K562 (cell line): Measurements from ENCODE around the gene RBMX2. TPM values are rescaled to one million over a fixed set of nuclear protein-coding genes. Genes with fewer than 3 reads are reported as not detected.
"Not testable (repeated sequence)": the region's sequence is repeated elsewhere in the genome, so short reads cannot be mapped to it uniquely, and the experiment has no call there.

Experiments
- ATAC-seq: fragments of 200-7000 bp; cut with Tn5 transposase; 3 replicates; pipeline ENCODE4 v1.9.1; 2020; ENCODE audit warnings: moderate library complexity
- BruUV-seq: library from RNA; stranded (reverse); fragments of 400-500 nt; replicated peaks from 2 replicates; lab custom pipeline; 2021; lab: Mats Ljungman, UMichigan
- CTCF ChIA-PET: fragments of 300-600 bp; formaldehyde crosslinking; extraction: SDS; loops from one replicate; lab custom pipeline; 2021; ENCODE audit warnings: low intra/inter-chr PET ratio; lab: Yijun Ruan, JAX
- POLR2A ChIA-PET: fragments of 300-600, 350-650 bp; sonication (Branson Sonifier 250); formaldehyde crosslinking; extraction: SDS; loops from one replicate; lab custom pipeline; 2021; ENCODE audit warnings: antibody characterized with exemption, inconsistent platforms; lab: Yijun Ruan, JAX
- DNase-seq, 4 experiments: peaks; one replicate each; pipeline versions ENCODE4 v3.0.0 to v3.0.0-alpha.2; 2011 to 2018; ENCODE audit warnings: low spot score in 3 of 4, mixed read lengths in 3 of 4; ENCODE audit errors: extremely low read depth in 1 of 4
- FAIRE-seq: peaks from 2 replicates; lab custom pipeline; 2011; peaks lifted over from hg19 to GRCh38; lab: Jason Lieb, UNC
- H2AFZ ChIP-seq: 2 replicates; pipeline ENCODE4 v1.6.0; 2011; ENCODE audit warnings: low read depth, low read length, control low read depth, inconsistent platforms
- H3K27ac ChIP-seq: fragments of 200-600 bp; 3 replicates; pipeline ENCODE4 v1.8.0; 2011; ENCODE audit warnings: low read depth, mild to moderate bottlenecking, control low read depth, inconsistent platforms, low read length, moderate library complexity, mixed read lengths; ENCODE audit errors: extremely low read depth
- H3K27me3 ChIP-seq, 2 experiments: fragments of 300-600 bp in 1 of 2; 2 replicates in 1 of 2; 3 replicates in 1 of 2; pipeline versions ENCODE4 v1.6.0 to v1.8.0; 2011; ENCODE audit warnings: inconsistent platforms in 2 of 2, low read length in 2 of 2, mild to moderate bottlenecking in 1 of 2, mixed read lengths in 1 of 2, moderate library complexity in 1 of 2; ENCODE audit not compliant: control insufficient read depth in 2 of 2, insufficient read depth in 2 of 2
- H3K36me3 ChIP-seq: fragments of 300-600 bp; 3 replicates; pipeline ENCODE4 v1.8.0; 2011; ENCODE audit warnings: mild to moderate bottlenecking, low read length, inconsistent platforms; ENCODE audit not compliant: control insufficient read depth, insufficient read depth
- H3K4me1 ChIP-seq, 2 experiments: fragments of 200-600 bp in 1 of 2; replicated peaks in 1 of 2; 2 replicates in 1 of 2; 3 replicates in 1 of 2; pipeline versions ENCODE4 v1.5.1 to v1.8.0; 2011; ENCODE audit warnings: inconsistent platforms in 2 of 2, low read length in 2 of 2, mild to moderate bottlenecking in 1 of 2, mixed read lengths in 1 of 2, moderate library complexity in 1 of 2; ENCODE audit not compliant: control insufficient read depth in 2 of 2, insufficient read depth in 2 of 2
- H3K4me2 ChIP-seq: 2 replicates; pipeline ENCODE4 v1.6.1; 2011; ENCODE audit warnings: low read length, control low read depth, inconsistent platforms, mixed read lengths; ENCODE audit not compliant: insufficient read depth
- H3K4me3 ChIP-seq: fragments of 200-600 bp; sonication (generic), shearing (Covaris generic); 2 replicates; pipeline ENCODE4 v1.5.1; 2016; ENCODE audit warnings: control low read depth, inconsistent platforms
- H3K79me2 ChIP-seq: fragments of 200-600 bp; 3 replicates; pipeline ENCODE4 v1.8.0; 2011; ENCODE audit warnings: low read length, inconsistent platforms; ENCODE audit not compliant: control insufficient read depth, insufficient read depth
- H3K9ac ChIP-seq, 2 experiments: 2 replicates each; pipeline versions ENCODE4 v1.6.0 to v1.6.1; 2011; ENCODE audit warnings: low read depth in 2 of 2, low read length in 2 of 2, control low read depth in 1 of 2, inconsistent platforms in 1 of 2, mild to moderate bottlenecking in 1 of 2, mixed read lengths in 1 of 2; ENCODE audit not compliant: insufficient read depth in 1 of 2
- H3K9me1 ChIP-seq: one replicate; pipeline ENCODE4 v1.6.0; 2011; ENCODE audit warnings: inconsistent platforms, mild to moderate bottlenecking, low read length, moderate library complexity; ENCODE audit not compliant: control insufficient read depth, insufficient read depth
- H3K9me3 ChIP-seq: replicated peaks from 2 replicates; pipeline ENCODE4 v1.5.1; 2011; ENCODE audit warnings: low read depth, low read length, inconsistent platforms; ENCODE audit not compliant: control insufficient read depth, insufficient read depth
- H4K20me1 ChIP-seq: replicated peaks from 2 replicates; pipeline ENCODE4 v1.6.1; 2011; ENCODE audit warnings: low read length, inconsistent platforms, mixed read lengths; ENCODE audit not compliant: control insufficient read depth, insufficient read depth
- GABPB1 ChIP-seq: sonication (generic); formaldehyde crosslinking; IDR thresholded peaks from 2 replicates; pipeline ENCODE4 v1.8.0; 2022; ENCODE audit warnings: mild to moderate bottlenecking, missing genetic modification reagents
- SMAD3 ChIP-seq: fragments of 450-650 bp; formaldehyde crosslinking; conservative IDR thresholded peaks from 2 replicates; pipeline ENCODE4 v1.4.0; 2020; ENCODE audit warnings: mild to moderate bottlenecking
- WHSC1 ChIP-seq: IDR thresholded peaks from one replicate; pipeline ENCODE4 v1.6.1; 2012; ENCODE audit warnings: low read length, control low read depth, inconsistent platforms
- ZKSCAN3 ChIP-seq: fragments of 250-450 bp; sonication (Bioruptor Pico); IDR thresholded peaks from 2 replicates; pipeline ENCODE4 v1.4.0; 2020
- WGBS: fragments of 100-300 bp; shearing (Covaris generic); methylation state at CpG from one replicate; pipeline ENCODE4 v1.1.6; 2016; ENCODE audit warnings: low coverage, mixed read lengths; ENCODE audit not compliant: insufficient coverage; ENCODE audit errors: missing lambda C conversion rate; 5-methylcytosine and 5-hydroxymethylcytosine counted together
- in situ Hi-C: fragments of 300-500 bp; cut with MboI; formaldehyde crosslinking; loops from 4 replicates; pipeline ENCODE4 v1.15.0; 2018; ENCODE audit warnings: inconsistent platforms, mixed read lengths
- intact Hi-C: fragments of 100-400 bp; cut with micrococcal nuclease; formaldehyde crosslinking; loops from 2 replicates; pipeline ENCODE4 v1.14.2; 2022
- polyA plus RNA-seq, 8 experiments: library from polyadenylated mRNA; depleted of rRNA in 4 of 8; stranded (reverse) in 5 of 8; unstranded in 3 of 8; fragments of >200 nt; fragmentation: Nextera tagmentation in 2 of 8; fragmentation: Illumina TruSeq in 1 of 8; extraction: Ambion mirVana in 2 of 8; extraction: Trizol in 1 of 8; gene quantifications; 2 replicates each; pipeline versions ENCODE4 v1.2.1 to v1.2.3, GENCODE V29; 2011 to 2014; ENCODE audit warnings: inconsistent platforms in 1 of 8, missing spikeins in 1 of 8
- total RNA-seq, 7 experiments: library from RNA; depleted of rRNA in 6 of 7; stranded (reverse); fragments of >200 nt in 6 of 7; fragmentation: Illumina TruSeq in 2 of 7; extraction: Trizol in 2 of 7; gene quantifications; 2 replicates each; pipeline versions ENCODE4 v1.2.1 to v1.2.3, GENCODE V29; 2011 to 2021; ENCODE audit warnings: low replicate concordance in 1 of 7
- TF ChIP-seq, protein P1 (sequence below): sonication (generic); formaldehyde crosslinking; IDR thresholded peaks from 2 replicates; pipeline ENCODE4 v1.8.0; 2022; ENCODE audit warnings: mild to moderate bottlenecking, missing genetic modification reagents
- TF ChIP-seq, protein P2 (sequence below), 2 experiments: fragments of 450-650 bp; IDR thresholded peaks; 2 replicates each; pipeline ENCODE4 v1.6.1; 2018; ENCODE audit warnings: mild to moderate bottlenecking in 2 of 2, low read depth in 1 of 2; ENCODE audit not compliant: partially characterized antibody in 2 of 2

RBMX2 gene
- total and polyA plus RNA-seq, 9 of the 15 experiments (the other 6 are each of a cell fraction or from before 2014, with no cell fraction given), result 27.2 to 62.5 (median 54.1) TPM

DNA sequence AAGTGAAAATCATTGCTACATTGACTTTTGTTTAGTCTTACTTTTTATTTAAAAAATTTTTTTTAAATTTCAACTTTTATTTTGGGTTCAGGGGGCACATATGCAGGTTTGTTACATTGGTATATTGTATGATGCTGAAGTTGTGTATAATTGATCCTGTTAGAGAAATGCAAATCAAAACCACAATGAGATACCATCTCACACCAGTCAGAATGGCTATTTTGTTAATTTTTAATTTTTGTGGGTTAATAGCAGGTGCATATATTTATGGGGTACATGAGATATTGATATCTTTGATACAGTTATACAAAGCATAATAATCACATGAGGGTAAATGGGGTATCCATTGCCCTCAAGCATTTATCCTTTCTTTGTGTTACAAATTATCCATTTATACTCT, 34.1 kb downstream of the RBMX2 start:
- no peaks in the 10 kb centered on the region for H3K79me2 ChIP-seq
- no peaks in the 10 kb centered on the region for H3K9me3 ChIP-seq
- no peak overlapping the region for H3K4me3 ChIP-seq
- H3K36me3 ChIP-seq, result no peaks in the 10 kb centered on the region
- no peaks in the 10 kb centered on the region for H4K20me1 ChIP-seq
- in situ Hi-C loops, result no loop called here
- H3K9ac ChIP-seq, result no peak overlapping the region
- H3K9me1 ChIP-seq, result no peaks in the 10 kb centered on the region
- DNase-seq (no peak), ATAC-seq (no peak), FAIRE-seq (no peak)
- no TSS peak for BruUV-seq
- intact Hi-C loops, result no loop called here
- H3K4me2 ChIP-seq, result no peak overlapping the region
- no peak overlapping the region for H2AFZ ChIP-seq
- H3K27me3 ChIP-seq, result no peaks in the 10 kb centered on the region
- no peak overlapping the region for H3K27ac ChIP-seq
- TF ChIP-seq, protein P1, sequence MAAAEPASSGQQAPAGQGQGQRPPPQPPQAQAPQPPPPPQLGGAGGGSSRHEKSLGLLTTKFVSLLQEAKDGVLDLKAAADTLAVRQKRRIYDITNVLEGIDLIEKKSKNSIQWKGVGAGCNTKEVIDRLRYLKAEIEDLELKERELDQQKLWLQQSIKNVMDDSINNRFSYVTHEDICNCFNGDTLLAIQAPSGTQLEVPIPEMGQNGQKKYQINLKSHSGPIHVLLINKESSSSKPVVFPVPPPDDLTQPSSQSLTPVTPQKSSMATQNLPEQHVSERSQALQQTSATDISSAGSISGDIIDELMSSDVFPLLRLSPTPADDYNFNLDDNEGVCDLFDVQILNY (CRISPR knock-in tag), result no peak
- TF ChIP-seq GABPB1 (CRISPR knock-in tag), result no peak
- no peak for TF ChIP-seq SMAD3 (CRISPR knock-in tag)
- no peak for TF ChIP-seq WHSC1
- no peak for TF ChIP-seq ZKSCAN3
- H3K4me1 ChIP-seq, result no peaks in the 10 kb centered on the region
- ChIA-PET CTCF (no interaction called here), POLR2A (no interaction called here)

DNA sequence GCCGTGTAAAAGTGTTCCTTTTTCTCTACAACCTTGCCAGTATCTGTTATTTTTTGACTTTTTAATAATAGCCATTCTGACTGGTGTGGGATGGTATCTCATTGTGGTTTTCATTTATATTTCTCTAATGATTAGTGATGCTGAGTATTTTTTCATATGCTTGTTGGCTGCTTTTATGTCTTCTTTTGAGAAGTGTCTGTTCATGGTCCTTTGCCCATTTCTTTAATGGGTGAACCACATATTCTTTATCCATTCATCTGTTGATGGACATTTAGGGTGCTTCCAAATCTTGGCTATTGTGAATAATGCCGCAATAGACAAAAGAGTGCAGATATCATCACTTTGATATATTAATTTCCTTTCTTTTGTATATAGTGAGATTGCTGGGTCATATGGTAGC, 36.2 kb downstream of the RBMX2 start:
- H3K9me3 ChIP-seq, H3K9ac ChIP-seq, H3K27me3 ChIP-seq, CTCF ChIA-PET, H3K36me3 ChIP-seq, H3K4me2 ChIP-seq, FAIRE-seq, H3K79me2 ChIP-seq, H3K9me1 ChIP-seq, H3K4me1 ChIP-seq, H2AFZ ChIP-seq, H4K20me1 ChIP-seq, H3K4me3 ChIP-seq, intact Hi-C loops, in situ Hi-C loops, H3K27ac ChIP-seq, DNase-seq, BruUV-seq, ATAC-seq, POLR2A ChIA-PET: not testable (repeated sequence)
- WGBS, result 0% methylated on average over 2 of the region's 2 CpGs
- TF ChIP-seq, protein P2, sequence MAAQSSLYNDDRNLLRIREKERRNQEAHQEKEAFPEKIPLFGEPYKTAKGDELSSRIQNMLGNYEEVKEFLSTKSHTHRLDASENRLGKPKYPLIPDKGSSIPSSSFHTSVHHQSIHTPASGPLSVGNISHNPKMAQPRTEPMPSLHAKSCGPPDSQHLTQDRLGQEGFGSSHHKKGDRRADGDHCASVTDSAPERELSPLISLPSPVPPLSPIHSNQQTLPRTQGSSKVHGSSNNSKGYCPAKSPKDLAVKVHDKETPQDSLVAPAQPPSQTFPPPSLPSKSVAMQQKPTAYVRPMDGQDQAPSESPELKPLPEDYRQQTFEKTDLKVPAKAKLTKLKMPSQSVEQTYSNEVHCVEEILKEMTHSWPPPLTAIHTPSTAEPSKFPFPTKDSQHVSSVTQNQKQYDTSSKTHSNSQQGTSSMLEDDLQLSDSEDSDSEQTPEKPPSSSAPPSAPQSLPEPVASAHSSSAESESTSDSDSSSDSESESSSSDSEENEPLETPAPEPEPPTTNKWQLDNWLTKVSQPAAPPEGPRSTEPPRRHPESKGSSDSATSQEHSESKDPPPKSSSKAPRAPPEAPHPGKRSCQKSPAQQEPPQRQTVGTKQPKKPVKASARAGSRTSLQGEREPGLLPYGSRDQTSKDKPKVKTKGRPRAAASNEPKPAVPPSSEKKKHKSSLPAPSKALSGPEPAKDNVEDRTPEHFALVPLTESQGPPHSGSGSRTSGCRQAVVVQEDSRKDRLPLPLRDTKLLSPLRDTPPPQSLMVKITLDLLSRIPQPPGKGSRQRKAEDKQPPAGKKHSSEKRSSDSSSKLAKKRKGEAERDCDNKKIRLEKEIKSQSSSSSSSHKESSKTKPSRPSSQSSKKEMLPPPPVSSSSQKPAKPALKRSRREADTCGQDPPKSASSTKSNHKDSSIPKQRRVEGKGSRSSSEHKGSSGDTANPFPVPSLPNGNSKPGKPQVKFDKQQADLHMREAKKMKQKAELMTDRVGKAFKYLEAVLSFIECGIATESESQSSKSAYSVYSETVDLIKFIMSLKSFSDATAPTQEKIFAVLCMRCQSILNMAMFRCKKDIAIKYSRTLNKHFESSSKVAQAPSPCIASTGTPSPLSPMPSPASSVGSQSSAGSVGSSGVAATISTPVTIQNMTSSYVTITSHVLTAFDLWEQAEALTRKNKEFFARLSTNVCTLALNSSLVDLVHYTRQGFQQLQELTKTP (IDR thresholded peaks at IDR 0.05; ENCODE audit: low read depth in 1 of 2, partially characterized antibody in 2 of 2), result peak in 1 of 2 experiments; percentile 94
